Measurements from ENCODE around the gene NRXN3.

- TF ChIP-seq CTCF (IDR thresholded peaks at IDR 0.05; ENCODE audit: insufficient read depth, low read length, poor library complexity, severe bottlenecking) (no peak), EZH2phosphoT487 (conservative IDR thresholded peaks at IDR 0.05; ENCODE audit: low read length) (no peak)
Observed at GRCh38 chr14:79543348-79543747, 1373.2 kb downstream of the NRXN3 start.
